Tibial nerve (tissue), 4 donors: ENCODE results near the gene CLDN12. TPM values are rescaled to one million over a fixed set of nuclear protein-coding genes. Genes with fewer than 3 reads are reported as not detected.
"Not testable (repeated sequence)": the region's sequence is repeated elsewhere in the genome, so short reads cannot be mapped to it uniquely, and the experiment has no call there.

Source experiments
- DNase-seq, 2 donors: peaks; one replicate each; pipeline ENCODE4 v3.0.0-alpha.2; 2019; ENCODE audit warnings: low spot score in 2 of 2
- H3K27ac ChIP-seq, 4 donors: fragments of 200-600 bp; sonication (generic) in 3 of 4; one replicate each; pipeline ENCODE4 v1.5.1; 2017 to 2019; ENCODE audit warnings: mild to moderate bottlenecking in 1 of 4
- H3K27me3 ChIP-seq, 2 donors: fragments of 200-600 bp; sonication (generic) in 1 of 2; one replicate each; pipeline versions ENCODE4 v1.5.1 to v1.6.0; 2017 to 2019
- H3K36me3 ChIP-seq, 3 donors: fragments of 200-600 bp; sonication (generic); one replicate each; pipeline ENCODE4 v1.5.1; 2018 to 2019
- H3K4me1 ChIP-seq, 4 donors: fragments of 200-600 bp; sonication (generic) in 3 of 4; one replicate each; pipeline ENCODE4 v1.5.1; 2017 to 2019
- H3K4me3 ChIP-seq, 4 donors: fragments of 200-600 bp; sonication (generic) in 3 of 4; one replicate each; pipeline ENCODE4 v1.5.1; 2017 to 2019; ENCODE audit warnings: mild to moderate bottlenecking in 1 of 4, moderate library complexity in 1 of 4
- H3K9me3 ChIP-seq, 4 donors: fragments of 200-600 bp; sonication (generic) in 3 of 4; one replicate each; pipeline ENCODE4 v1.5.1; 2017 to 2019
- CTCF ChIP-seq, 5 experiments: fragments of 200-600 bp in 3 of 5; fragments of 450-650 bp in 2 of 5; sonication (generic) in 3 of 5; IDR thresholded peaks; one replicate each; pipeline ENCODE4 v1.5.1; 2016 to 2019; ENCODE audit warnings: antibody characterized with exemption in 5 of 5, mild to moderate bottlenecking in 3 of 5, moderate library complexity in 2 of 5
- EP300 ChIP-seq, 2 donors: sonication (generic); formaldehyde crosslinking; IDR thresholded peaks; one replicate each; pipeline ENCODE4 v1.6.1; 2017; ENCODE audit warnings: antibody characterized with exemption in 2 of 2, mild to moderate bottlenecking in 1 of 2
- POLR2A ChIP-seq, 2 donors: fragments of 450-650 bp; IDR thresholded peaks; one replicate each; pipeline ENCODE4 v1.6.1; 2017; ENCODE audit warnings: antibody characterized with exemption in 2 of 2, mild to moderate bottlenecking in 2 of 2, moderate library complexity in 2 of 2
- WGBS, 2 donors: methylation state at CpG; one replicate each; pipeline ENCODE4 v1.1.5; 2018; 5-methylcytosine and 5-hydroxymethylcytosine counted together
- total RNA-seq, 4 donors: library from RNA; depleted of rRNA; stranded (reverse); fragments of >200 nt; gene quantifications; one replicate each; pipeline ENCODE4 v1.1.0, GENCODE V29; 2016

The CLDN12 gene
- total RNA-seq, 4 donors from 2014 or later = 14.1 to 24.3 (median 15.9) TPM

GRCh38 chr7:90458104-90458503, 54.8 kb downstream of the CLDN12 start:
- no peaks in the 10 kb centered on the region for H3K9me3 ChIP-seq
- TF ChIP-seq EP300 (IDR thresholded peaks at IDR 0.05) (no peak), POLR2A (IDR thresholded peaks at IDR 0.05) (no peak), CTCF (IDR thresholded peaks at IDR 0.05) (no peak)
- no peaks in the 10 kb centered on the region for H3K36me3 ChIP-seq
- 77 to 82% methylated on average over 2 of the region's 2 CpGs for WGBS, 2 donors
- no peak overlapping the region for H3K27ac ChIP-seq
- H3K4me1 ChIP-seq = peaks cover 0 to 8% (median 0%) of the 10 kb centered on the region in 4 donors
- DNase-seq = no peak
- H3K4me3 ChIP-seq = no peak overlapping the region
- H3K27me3 ChIP-seq = no peaks in the 10 kb centered on the region

- Histone ChIP-seq H3K4me1 (peaks cover 0 to 8% (median 0%) of the 10 kb centered on the region in 4 donors), H3K27ac (no peak overlapping the region), H3K9me3 (peaks cover 0 to 10% (median 0%) of the 10 kb centered on the region in 4 donors), H3K36me3 (no peaks in the 10 kb centered on the region), H3K27me3 (no peaks in the 10 kb centered on the region), H3K4me3 (no peak overlapping the region)
- DNase-seq = no peak
- WGBS, 2 donors = 65 to 82% methylated on average over 4 of the region's 4 CpGs
- TF ChIP-seq EP300 (IDR thresholded peaks at IDR 0.05) = no peak
- no peak for TF ChIP-seq POLR2A (IDR thresholded peaks at IDR 0.05)
- TF ChIP-seq CTCF (IDR thresholded peaks at IDR 0.05) = no peak
Measured at GRCh38 chr7:90459888-90460287, 56.6 kb downstream of the CLDN12 start.

- no peaks in the 10 kb centered on the region for H3K4me1 ChIP-seq
- no peak for DNase-seq
- H3K4me3 ChIP-seq = no peak overlapping the region
- H3K27ac ChIP-seq = no peak overlapping the region
- H3K9me3 ChIP-seq = peaks cover 0 to 11% (median 0%) of the 10 kb centered on the region in 4 donors
- no peak for TF ChIP-seq EP300 (IDR thresholded peaks at IDR 0.05)
- TF ChIP-seq CTCF (IDR thresholded peaks at IDR 0.05) = no peak
- TF ChIP-seq POLR2A (IDR thresholded peaks at IDR 0.05) = no peak
- no peaks in the 10 kb centered on the region for H3K36me3 ChIP-seq
- no peaks in the 10 kb centered on the region for H3K27me3 ChIP-seq
Measured at GRCh38 chr7:90461219-90461618, 58.0 kb downstream of the CLDN12 start.

- not testable (repeated sequence) for H3K4me1 ChIP-seq, DNase-seq, H3K36me3 ChIP-seq, H3K27me3 ChIP-seq
- Histone ChIP-seq H3K27ac (peak overlapping the region in 2 of 4 donors; percentile 3 to 28), H3K4me3 (peak overlapping the region in 2 of 4 donors; percentile 18 to 33), H3K9me3 (peaks cover 0 to 11% (median 0%) of the 10 kb centered on the region in 4 donors)
- WGBS, 2 donors = 59 to 70% methylated on average over 4 of the region's 4 CpGs
Measured at GRCh38 chr7:90463151-90463628, 59.9 kb downstream of the CLDN12 start.

Other genes with a start within 250 kb of the CLDN12 start
- 10 to 100 TPM in 1 of 4 donors, 1 to 10 TPM in 3; 3.1 to 38.7 (median 4.1) TPM for gene STEAP1, start 249.0 kb upstream of the CLDN12 start, total RNA-seq
- gene STEAP2, start 191.7 kb upstream of the CLDN12 start, total RNA-seq = 10 to 100 TPM; 17.3 to 61.5 (median 20.6) TPM
- gene CFAP69, start 158.3 kb upstream of the CLDN12 start, total RNA-seq = 10 to 100 TPM; 18.9 to 51.1 (median 22.0) TPM
- not detected for gene FAM237B, start 82.2 kb upstream of the CLDN12 start, total RNA-seq
- gene GTPBP10, start 56.7 kb upstream of the CLDN12 start, total RNA-seq = 10 to 100 TPM; 11.3 to 48.1 (median 28.6) TPM
- gene PTTG1IP2, start 66.2 kb downstream of the CLDN12 start, total RNA-seq = not detected
- 10 to 100 TPM; 22.2 to 36.3 (median 28.6) TPM for gene CDK14, start 192.9 kb downstream of the CLDN12 start, total RNA-seq